ENCODE results near the gene NCBP2. TPM values are rescaled to one million over a fixed set of nuclear protein-coding genes. Genes with fewer than 3 reads are reported as not detected.
"Not testable (repeated sequence)": the region's sequence is repeated elsewhere in the genome, so short reads cannot be mapped to it uniquely, and the experiment has no call there.

NCBP2 gene
- total RNA-seq, 1 experiment from 2014 or later: 107 TPM

DNA sequence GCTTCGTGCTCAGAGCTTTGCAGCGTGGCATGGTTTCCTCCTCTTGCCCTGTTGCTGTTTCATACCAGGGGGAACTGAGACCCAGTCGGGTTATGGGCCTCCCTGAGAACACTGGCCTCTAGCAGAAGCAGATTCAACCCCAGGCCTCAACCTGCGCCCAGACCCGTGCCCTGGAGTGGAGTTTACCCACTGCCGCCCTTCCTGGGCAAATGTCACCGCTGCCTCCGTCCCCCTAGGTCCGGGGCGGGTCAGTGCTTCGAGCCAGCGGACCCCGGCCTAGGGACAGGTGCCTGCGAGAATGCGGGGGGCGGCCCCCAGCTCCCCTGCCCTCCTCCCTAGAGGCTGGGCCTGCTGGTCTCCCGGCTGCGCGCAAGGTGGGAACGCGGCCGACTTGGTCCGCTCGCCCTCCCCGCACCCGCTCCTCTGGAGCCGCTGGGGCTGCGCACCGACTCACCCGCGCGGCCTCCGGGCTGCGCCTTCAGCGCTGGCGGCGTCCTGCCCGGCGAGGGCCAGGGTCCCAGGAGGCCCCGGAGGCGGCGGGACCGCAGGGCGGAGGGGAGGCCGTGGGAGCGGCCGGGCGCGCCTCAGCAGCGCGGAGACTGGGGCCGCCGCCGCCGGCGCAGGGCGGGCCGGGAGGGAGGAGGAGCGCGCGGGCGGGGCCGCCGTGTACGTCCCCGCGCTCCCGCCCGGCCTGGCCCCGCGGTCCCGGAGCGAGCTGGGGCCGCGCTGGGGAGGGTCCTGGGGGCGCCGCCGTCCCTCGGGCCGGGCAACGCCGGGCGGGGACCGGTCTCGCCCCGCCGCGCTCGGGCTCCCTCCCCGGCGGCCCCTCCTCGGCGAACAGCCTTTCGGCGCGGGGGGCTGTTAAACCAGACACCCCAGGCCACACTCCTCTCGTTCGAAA, 26.2 kb upstream of the NCBP2 start, which contains the start of gene PIGZ:
TSS of gene PIGZ (minus strand) at position 601 of the 901 bp plus-strand sequence. CDS start 16,802 bp downstream, outside the sequence.
- DNase-seq (ENCODE audit: low spot score): no peak

DNA sequence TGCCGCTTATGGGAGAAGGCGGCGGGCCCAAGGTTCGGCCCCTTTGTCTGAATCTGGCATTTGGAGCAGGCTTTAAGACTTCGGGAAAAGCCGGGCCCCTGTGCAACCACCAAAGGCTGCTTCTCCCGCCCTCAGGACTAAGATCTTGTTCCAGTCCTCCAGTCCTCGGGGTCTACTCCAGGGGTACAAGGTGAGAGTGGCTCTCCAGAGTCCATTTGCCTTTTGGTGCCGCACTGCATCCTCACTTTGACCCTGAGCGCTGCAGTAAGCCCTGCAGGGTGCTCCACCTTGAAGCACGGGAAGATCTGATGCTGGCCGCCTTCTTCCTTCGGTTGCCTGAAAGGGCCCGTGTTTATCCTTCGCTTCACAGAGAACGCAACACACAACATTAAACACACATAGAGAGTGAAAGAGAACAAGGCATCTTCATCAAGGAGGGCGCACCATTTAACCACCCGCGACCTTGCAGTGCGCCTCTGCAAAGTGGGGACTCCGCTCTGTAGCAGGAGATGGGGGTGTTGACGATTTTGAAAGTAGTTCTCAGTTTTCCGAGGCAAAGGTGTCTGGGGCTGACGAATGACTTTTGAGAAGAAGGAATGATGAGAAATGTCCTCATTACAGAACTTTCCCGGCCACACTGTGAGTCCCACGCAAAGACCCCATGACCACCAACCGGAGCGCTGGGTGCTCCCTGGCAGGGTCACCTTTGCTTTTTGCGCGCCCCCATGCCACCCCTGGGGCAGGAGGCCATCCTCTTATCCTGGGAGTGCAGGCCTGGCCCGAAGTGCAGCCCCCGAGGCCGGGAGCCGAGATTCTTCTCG, 25.3 kb upstream of the NCBP2 start:
- DNase-seq (ENCODE audit: low spot score): no peak

DNA sequence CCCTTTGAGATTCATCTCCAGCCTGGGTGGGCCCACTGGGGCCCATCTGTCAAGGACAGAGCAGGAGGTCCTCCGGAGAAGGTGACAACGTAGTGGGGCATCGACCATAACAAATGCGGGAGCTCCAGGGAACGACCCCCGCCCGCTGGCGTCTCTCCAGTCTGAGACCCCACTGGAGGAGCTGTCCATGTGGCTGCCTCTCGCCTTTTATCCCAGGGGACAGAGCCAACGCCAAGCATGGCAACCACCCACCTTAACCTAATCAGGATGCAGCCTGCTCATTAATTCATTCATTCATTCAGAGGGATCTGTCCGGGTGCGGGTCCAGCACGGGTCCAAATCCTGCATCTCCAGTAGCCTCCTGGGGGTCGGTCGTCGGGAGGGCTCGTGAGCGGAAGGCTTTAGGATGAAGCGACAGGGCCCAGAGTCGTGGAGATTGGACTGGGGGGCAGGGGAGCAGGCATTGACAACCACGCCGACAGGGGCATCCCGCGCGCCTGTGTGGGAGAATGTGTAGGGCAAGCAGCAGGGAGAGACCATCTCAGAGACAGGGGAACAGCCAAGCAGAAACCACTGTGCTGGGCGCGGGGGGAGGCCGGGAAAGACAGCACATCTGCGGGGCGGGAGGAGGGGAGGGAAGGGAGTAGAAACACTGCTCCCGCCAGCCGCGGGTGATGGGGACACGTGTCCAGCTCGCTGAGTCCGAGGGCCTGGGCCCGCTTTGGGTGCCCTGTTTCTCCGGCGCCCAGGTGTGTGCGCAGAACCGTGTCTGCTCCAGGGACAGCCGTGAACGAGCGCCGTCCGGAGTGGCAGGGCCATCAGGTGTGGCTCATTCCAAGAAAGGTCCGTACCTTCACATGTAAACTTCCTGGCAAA, 24.4 kb upstream of the NCBP2 start:
- no peak for DNase-seq (ENCODE audit: low spot score)

DNA sequence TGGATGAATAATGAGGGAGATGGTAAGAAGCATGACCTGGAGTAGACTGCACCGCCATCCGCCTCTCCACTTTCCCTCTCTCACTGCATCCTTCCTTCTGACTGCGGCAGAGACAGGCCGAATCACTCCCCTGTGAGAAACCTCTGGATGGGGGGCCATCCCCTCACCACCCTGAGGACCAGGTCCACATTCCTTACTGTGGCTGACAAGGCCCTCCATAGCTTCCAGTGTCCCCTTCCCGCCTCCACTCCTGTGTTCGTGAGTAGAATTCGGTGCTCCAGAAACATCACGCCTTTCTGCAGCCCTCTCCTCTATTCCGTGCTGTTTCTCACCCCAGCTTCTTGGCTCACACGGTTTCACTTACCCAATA, 23.5 kb upstream of the NCBP2 start:
- no peak for DNase-seq (ENCODE audit: low spot score)

DNA sequence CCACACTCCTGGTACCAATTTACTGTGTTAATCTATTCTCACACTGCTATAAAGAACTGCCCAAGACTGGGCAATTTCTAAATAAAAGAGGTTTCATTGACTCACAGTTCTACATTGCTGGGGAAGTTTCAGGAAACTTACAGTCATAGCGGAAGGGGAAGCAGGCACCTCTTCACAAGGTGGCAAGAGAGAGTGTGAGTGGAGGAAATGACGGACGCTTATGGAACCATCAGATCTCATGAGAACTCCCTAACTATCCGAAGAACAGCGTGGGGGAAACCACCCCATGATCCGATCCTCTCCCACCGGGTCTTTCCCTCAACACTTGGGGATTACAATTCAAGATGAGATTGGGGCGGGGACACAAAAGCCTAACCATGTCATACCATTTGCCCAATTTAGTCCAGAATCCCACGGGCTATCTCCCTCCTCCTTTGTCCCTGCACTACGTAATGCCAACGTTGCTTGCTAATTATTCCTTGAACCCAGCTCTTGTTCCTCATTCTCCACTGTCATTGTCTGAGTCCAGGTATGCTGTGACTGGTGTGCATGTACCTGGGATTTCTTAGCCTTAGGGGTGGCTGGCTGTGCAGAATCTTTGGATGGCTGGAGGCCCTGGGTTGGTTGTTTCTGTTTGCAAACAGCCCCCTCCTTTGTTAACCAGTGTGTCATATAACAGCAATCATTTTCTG, 22.9 kb upstream of the NCBP2 start:
- DNase-seq (ENCODE audit: low spot score): no peak

DNA sequence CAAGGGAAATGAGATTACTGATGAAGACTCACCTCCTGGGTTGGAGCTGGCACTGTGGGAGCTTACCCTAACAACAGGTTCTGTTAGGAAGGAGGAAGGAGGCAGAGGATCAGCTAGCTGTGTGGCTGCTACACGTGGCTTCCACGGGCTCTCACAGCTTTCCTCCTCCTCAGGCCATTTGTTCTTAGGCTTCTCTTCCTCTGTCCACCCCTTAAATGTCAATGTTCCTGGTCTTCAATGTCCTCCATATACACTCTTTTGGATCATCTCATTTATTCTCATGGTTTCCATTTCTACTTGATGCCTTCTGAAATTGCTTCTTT, 21.3 kb upstream of the NCBP2 start:
- no peak for DNase-seq (ENCODE audit: low spot score)

DNA sequence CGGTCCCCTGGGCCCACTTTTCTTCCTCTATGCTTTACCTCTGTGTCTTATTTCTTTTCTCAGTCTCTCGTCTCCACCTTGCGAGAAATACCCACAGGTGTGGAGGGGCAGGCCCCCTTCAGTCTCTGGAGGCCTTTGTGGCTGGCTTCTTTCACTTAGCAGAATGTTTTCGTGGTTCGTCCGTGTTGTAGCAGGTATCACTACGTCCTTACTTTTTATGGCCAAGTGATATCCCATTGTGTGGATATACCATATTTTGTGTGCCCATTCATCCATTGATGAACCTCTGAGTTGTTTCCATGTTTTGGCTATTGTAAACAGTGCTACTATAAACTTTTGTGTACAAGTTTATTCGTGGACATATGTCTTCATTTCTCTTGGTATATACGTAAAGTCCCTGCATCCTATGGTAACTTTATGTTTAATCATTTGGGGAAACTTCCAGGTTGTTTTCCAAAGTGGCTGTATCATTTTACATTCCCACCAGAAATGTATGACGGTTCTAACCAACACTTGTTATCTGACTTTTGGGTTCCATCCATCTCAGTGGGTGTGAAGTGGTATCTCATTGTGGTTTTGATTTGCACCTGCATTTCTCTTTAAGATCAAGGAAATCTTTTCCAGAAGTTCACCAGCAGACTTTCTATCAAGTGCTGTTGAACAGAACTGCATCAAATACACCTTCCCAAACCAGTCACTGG, 20.8 kb upstream of the NCBP2 start:
- DNase-seq (ENCODE audit: low spot score): no peak

DNA sequence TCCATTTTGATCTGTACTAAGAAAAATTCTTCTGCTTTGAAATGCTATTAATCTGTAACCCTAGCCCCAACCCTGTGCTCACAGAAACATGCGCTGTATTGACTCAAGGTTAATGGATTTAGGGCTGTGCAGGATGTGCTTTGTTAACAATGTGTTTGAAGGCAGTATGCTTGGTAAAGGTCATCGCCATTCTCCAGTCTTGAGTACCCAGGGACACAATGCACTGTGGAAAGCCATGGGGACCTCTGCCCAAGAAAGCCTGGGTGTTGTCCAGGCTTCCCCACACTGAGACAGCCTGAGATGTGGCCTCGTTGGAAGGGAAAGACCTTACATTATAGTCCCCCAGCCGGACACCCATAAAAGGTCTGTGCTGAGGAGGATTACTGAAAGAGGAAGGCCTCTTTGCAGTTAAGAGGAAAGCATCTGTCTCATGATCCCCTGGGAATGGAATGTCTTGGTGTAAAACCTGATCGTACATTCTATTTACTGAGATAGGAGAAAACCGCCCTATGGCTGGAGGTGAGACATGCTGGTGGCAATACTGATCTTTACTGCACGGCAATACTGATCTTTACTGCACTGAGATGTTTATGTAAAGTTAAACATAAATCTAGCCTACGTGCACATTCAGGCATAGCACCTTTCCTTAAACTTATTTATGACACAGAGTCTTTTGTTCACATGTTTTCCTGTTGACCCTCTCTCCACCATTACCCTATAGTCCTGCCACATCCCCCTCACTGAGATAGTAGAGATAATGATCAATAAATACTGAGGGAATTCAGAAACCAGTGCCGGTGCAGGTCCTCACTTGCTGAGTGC, 20.0 kb upstream of the NCBP2 start:
- no peak for DNase-seq (ENCODE audit: low spot score)

DNA sequence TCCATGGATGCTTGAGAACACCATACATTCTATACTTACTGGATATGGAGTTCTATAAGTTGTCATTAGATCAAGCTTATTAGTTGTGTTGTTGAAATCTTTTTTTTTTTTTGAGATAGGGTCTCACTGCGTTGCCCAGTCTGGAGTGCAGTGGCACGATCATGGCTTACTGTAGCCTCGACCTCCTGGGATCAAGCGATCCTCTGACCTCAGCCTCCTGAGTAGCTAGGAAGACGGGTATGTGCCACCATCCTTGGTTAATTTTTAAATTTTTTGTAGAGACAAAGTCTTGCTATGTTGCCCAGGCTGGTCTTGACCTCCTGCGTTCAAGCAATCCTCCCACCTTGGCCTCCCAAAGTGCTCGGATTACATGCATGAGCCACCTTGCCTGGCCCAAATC, 12.5 kb upstream of the NCBP2 start:
- DNase-seq (ENCODE audit: low spot score): no peak

DNA sequence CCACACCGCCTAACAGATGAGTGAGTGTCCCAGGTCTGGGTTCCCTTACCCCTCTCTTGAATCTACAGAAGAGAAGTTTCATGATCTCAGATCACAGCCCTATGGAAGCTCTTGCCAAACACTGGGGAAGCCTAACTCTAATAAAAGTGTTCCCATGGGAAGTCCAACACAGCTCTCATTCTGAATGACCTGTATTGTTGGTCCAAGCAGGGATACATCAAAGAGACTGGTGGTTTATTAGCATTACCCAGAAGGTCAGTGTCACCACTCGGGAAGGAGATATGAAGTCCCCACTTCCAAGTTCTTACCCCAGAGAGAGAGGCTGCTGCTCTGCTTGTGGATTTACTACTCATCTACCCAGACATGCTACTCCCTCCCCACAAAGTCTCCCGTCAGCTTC, 9.0 kb upstream of the NCBP2 start:
- DNase-seq (ENCODE audit: low spot score): no peak

DNA sequence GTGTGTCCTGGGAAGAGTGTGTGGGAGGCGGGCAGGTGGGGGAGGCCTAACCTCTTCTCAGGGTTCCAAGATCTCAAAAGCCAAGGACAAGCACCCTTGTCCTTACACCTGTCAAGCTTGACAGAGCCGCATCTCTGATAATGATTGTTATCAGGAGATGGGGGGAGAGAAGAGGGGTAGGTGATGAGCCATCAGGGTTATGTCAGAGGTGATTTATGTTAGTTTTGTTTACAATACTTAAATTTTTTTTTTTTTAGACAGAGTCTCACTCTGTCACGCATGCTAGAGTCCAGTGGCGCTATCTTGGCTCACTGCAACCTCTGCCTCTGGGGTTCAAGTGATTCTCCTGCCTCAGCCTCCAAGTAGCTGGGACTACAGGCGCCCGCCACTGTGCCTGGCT, 7.4 kb upstream of the NCBP2 start:
- DNase-seq (ENCODE audit: low spot score): no peak

DNA sequence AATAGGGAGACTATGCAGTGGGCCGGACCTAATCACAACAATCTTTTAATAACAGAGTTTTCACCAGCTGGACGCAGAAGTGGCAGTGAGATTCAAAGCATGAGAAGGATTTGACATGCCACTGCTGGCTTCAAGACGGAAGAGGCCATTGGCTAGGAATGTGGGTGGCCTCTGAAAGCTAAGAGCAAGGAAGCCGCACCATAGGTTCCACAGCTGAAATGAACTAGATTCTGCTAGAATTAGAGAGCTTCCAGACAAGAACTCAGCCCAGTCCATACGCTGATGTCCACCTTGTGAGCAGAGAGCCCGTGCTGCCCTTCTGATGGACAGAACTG, 6.9 kb upstream of the NCBP2 start:
- no peak for DNase-seq (ENCODE audit: low spot score)

DNA sequence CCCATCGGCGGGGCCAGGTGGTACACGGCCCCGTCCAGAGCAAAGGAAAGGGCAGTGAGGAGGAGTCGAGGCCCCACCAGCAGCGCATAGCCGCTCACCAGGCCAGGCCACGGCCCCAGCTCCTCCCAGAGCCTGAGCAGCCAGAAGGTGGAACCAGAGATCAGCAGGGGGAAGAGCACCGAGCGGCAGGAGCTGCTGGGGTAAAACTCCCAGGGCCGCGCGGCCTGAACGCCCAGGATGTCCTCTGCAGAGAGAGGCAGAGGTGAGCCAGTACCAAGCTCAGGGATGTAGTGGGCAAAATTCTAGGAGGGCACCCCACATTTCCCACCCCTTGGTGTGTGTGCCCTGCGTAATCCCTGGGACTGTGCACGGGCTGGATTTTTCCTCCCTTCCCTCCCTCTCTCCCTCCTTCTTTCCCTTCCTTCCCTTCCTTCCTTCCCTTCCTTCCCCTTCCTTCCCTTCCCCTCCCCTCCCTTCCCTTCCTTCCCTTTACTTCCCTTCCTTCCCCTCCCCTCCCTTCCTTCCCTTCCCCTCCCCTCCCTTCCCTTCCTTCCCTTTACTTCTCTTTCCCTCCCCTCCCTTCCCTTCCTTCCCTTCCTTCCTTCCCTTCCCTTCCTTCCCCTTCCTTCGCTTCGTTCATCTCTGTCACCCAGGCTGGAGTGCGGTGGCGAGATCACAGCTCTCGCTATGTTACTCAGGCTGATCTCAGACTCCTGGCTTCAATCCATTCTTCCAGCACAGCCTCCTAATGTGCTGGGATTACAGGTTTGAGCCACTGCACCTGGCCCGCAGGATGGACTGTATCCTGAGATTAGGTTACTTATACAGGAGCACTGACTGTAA, 6.3 kb upstream of the NCBP2 start:
- DNase-seq (ENCODE audit: low spot score): no peak

DNA sequence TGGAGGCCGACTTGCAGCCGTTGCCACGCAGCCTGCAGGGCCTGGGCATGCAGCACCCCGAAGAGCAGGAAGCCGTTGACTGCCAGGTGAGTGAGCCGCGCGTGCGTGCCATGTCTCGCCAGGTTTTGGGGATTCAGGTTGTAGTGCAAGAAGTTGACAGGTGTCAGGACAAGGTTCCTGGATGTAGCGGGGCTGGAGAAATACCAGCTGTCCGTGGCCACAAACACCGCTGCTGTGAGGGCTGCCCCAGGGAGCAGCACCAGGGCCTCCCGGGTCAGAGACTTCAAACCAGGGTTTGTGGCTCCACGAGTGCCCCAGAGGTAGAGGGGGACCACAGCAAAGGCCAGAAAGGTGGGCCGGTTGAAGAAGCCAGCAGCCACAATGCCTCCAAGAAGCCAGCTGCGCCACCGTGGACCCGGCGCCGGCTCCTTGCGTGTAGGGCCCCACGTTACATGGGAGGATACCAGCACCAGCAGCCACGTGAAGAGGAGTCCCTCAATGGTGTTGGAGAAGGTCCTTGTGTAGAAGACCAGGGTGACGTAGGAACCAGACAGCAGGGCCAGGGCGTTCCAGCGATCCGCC, 5.6 kb upstream of the NCBP2 start:
- no peak for DNase-seq (ENCODE audit: low spot score)

DNA sequence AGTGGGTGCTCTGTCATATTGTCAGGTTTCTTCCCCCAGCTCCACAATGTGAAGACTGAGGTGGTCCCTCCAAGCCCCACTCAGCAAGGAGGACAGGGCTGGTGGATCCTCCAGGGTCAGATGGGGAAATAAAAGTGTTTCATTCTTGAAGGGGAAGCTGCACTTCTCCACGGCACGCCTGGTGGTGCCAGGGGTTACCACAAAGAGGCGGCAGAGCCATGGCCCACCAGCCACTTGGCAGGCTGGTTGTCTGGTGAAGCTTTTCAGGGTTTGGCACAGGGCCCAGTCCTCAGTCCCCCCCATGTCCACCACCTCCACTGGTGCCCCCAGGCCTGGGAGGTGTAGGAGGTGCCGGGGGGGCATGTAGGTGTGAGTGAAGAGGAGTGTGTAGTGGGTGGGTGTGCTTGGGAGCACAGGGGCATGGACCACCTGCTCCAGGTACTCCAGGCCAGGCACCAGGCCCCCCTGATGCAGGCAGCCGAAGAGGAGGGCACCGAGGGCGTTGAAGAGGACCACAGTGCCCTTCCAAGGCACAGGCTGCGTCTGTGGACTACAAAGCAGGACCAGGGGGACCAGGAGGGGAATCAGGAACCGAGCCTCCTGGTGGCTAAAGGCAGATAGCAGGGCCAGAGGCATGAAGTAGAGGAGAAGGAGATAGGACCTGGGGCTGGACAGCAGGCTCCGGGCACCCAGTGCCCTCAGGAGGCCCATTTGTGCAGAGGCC, 5.0 kb upstream of the NCBP2 start:
- DNase-seq (ENCODE audit: low spot score): no peak

DNA sequence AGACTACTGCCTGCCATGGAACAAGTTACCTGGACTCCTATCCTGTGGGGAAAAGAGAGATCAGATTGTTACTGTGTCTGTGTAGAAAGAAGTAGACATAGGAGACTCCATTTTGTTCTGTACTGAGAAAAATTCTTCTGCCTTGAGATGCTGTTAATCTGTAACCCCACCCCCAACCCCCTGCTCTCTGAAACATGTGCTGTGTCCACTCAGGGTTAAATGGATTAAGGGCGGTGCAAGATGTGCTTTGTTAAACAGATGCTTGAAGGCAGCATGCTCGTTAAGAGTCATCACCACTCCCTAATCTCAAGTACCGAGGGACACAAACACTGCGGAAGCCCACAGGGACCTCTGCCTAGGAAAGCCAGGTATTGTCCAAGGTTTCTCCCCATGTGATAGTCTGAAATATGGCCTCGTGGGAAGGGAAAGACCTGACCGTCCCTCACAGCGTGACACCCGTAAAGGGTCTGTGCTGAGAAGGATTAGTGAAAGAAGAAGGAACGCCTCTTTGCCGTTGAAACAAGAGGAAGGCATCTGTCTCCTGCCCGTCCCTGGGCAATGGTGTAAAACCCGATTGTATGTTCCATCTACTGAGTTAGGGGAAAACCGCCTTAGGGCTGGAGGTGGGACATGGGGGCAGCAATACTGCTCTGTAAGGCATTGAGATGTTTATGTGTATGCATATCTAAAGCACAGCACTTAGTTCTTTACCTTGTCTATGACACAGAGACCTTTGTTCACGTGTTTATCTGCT, 1.9 kb upstream of the NCBP2 start:
- not testable (repeated sequence) for DNase-seq (ENCODE audit: low spot score)

DNA sequence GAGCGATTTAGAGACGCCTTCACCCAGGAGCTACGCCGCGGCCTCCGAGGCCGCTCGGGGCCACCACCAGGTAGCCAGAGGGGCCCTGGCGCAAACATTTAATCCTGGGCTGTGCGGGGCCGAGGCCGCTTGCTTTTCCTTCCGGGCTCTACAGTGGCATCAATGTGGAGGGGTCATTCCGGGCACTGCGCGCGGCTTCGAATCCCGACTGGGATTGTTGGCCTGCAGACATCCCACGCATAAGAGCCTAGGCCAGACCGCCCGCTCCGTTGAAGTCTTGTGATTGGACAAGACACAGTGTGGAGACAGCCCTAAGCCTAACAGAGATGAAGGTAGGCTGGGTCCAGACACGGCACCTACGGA, 568 bp upstream of the NCBP2 start:
- DNase-seq (ENCODE audit: low spot score): no peak
